Suprapubic skin (tissue), 4 donors: ENCODE results near the gene GPR160. TPM values are rescaled to one million over a fixed set of nuclear protein-coding genes. Genes with fewer than 3 reads are reported as not detected.

Experiments
- DNase-seq, 2 donors: peaks; one replicate each; pipeline ENCODE4 v3.0.0-alpha.2; 2019; ENCODE audit warnings: low spot score in 2 of 2
- H3K27ac ChIP-seq: fragments of 200-600 bp; sonication (generic); one replicate; pipeline ENCODE4 v1.5.1; 2019
- H3K27me3 ChIP-seq: fragments of 200-600 bp; sonication (generic); one replicate; pipeline ENCODE4 v1.5.1; 2019
- H3K36me3 ChIP-seq: fragments of 200-600 bp; sonication (generic); one replicate; pipeline ENCODE4 v1.5.1; 2019
- H3K4me1 ChIP-seq: fragments of 200-600 bp; sonication (generic); one replicate; pipeline ENCODE4 v1.5.1; 2019
- H3K4me3 ChIP-seq: fragments of 200-600 bp; sonication (generic); one replicate; pipeline ENCODE4 v1.5.1; 2019; ENCODE audit warnings: mild to moderate bottlenecking
- H3K9me3 ChIP-seq: fragments of 200-600 bp; sonication (generic); one replicate; pipeline ENCODE4 v1.5.1; 2019
- EP300 ChIP-seq: sonication (generic); formaldehyde crosslinking; IDR thresholded peaks from one replicate; pipeline ENCODE4 v1.6.1; 2017; ENCODE audit warnings: antibody characterized with exemption
- POLR2A ChIP-seq, 2 donors: fragments of 450-650 bp; IDR thresholded peaks; one replicate each; pipeline ENCODE4 v1.6.1; 2017; ENCODE audit warnings: antibody characterized with exemption in 2 of 2, mild to moderate bottlenecking in 2 of 2, moderate library complexity in 2 of 2
- POLR2AphosphoS5 ChIP-seq, 3 donors: sonication (generic); formaldehyde crosslinking; IDR thresholded peaks; one replicate each; pipeline ENCODE4 v1.6.1; 2017; ENCODE audit warnings: antibody characterized with exemption in 3 of 3
- WGBS: methylation state at CpG from one replicate; pipeline ENCODE4 v1.1.5; 2018; 5-methylcytosine and 5-hydroxymethylcytosine counted together
- total RNA-seq, 4 donors: library from RNA; depleted of rRNA; stranded (reverse); fragments of >200 nt; gene quantifications; one replicate each; pipeline ENCODE4 v1.1.0, GENCODE V29; 2016
- TF ChIP-seq, protein P1 (sequence below), 2 donors: fragments of 200-600 bp in 1 of 2; fragments of 450-650 bp in 1 of 2; sonication (generic) in 1 of 2; IDR thresholded peaks; one replicate each; pipeline ENCODE4 v1.5.1; 2016 to 2019; ENCODE audit warnings: antibody characterized with exemption in 2 of 2, mild to moderate bottlenecking in 1 of 2, moderate library complexity in 1 of 2

The GPR160 gene, protein sequence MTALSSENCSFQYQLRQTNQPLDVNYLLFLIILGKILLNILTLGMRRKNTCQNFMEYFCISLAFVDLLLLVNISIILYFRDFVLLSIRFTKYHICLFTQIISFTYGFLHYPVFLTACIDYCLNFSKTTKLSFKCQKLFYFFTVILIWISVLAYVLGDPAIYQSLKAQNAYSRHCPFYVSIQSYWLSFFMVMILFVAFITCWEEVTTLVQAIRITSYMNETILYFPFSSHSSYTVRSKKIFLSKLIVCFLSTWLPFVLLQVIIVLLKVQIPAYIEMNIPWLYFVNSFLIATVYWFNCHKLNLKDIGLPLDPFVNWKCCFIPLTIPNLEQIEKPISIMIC
- 10 to 100 TPM in 1 of 4 donors, 1 to 10 TPM in 3; 2.8 to 12.2 (median 3.0) TPM for total RNA-seq

DNA sequence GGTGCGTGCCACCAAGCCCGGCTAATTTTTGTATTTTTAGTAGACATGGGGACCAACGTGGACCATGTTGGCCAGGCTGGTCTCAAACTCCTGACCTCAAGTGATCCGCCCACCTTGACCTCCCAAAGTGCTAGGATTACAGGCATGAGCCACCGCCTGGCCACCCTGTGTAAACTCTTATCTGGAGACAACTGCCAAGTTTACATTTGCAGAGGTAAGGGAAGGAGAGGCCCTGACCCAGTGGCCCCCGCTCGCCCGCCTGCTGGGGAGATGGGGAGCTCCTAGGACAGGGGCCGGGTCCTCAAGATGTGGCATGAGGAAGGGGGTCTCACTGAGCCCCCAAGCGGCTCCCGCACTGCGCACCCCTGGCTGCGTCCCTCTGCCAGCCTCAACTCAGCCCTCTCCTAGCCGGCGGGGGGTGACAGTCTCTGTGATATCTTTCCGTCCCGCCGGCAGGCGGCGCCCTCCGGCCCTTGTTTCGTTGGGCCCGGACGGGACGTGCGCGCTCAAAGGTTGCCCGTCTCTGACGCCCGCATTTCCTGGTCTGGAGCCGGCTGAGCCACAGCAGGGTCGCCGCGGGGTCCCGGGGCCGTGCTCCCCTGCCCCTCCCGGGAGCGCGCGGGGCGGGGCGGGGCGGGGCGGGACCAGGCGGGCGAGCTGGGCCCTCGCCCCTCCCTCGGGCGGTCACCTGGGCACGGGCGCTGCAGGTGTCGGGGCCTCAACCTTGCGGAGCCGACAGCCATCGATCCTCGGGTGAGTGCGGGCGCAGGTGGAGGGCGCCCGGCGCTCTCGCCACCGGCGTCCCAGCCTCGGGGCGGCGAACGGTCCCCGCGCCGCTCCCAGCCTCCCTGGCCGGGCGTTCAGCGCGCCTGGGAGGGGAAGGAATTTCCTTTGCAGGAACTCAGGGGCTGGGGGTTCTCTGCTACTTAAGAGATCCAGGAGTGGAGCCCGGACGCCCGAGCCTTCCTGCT is at the start of gene GPR160:
GPR160 (plus strand) TSS at position 533 of the 971 bp plus-strand sequence. CDS start 45,978 bp downstream, outside the sequence.
- H3K27ac ChIP-seq: peak within 1 kb of the TSS; percentile 53
- no peaks in the 10 kb centered on the region for H3K9me3 ChIP-seq
- peak within 1 kb of the TSS; percentile 59 for H3K4me3 ChIP-seq
- peaks cover 33% of the 10 kb centered on the region for H3K27me3 ChIP-seq
- DNase-seq: peak; percentile 71 to 87
- H3K36me3 ChIP-seq: no peaks in the 10 kb centered on the region
- H3K4me1 ChIP-seq: peaks cover 16% of the 10 kb centered on the region
- WGBS: 90% methylated on average over 2 of the region's 78 CpGs
- TF ChIP-seq, protein P1, sequence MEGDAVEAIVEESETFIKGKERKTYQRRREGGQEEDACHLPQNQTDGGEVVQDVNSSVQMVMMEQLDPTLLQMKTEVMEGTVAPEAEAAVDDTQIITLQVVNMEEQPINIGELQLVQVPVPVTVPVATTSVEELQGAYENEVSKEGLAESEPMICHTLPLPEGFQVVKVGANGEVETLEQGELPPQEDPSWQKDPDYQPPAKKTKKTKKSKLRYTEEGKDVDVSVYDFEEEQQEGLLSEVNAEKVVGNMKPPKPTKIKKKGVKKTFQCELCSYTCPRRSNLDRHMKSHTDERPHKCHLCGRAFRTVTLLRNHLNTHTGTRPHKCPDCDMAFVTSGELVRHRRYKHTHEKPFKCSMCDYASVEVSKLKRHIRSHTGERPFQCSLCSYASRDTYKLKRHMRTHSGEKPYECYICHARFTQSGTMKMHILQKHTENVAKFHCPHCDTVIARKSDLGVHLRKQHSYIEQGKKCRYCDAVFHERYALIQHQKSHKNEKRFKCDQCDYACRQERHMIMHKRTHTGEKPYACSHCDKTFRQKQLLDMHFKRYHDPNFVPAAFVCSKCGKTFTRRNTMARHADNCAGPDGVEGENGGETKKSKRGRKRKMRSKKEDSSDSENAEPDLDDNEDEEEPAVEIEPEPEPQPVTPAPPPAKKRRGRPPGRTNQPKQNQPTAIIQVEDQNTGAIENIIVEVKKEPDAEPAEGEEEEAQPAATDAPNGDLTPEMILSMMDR (IDR thresholded peaks at IDR 0.05): peak; percentile 10 to 59
- no peak for TF ChIP-seq POLR2A (IDR thresholded peaks at IDR 0.05)

DNA sequence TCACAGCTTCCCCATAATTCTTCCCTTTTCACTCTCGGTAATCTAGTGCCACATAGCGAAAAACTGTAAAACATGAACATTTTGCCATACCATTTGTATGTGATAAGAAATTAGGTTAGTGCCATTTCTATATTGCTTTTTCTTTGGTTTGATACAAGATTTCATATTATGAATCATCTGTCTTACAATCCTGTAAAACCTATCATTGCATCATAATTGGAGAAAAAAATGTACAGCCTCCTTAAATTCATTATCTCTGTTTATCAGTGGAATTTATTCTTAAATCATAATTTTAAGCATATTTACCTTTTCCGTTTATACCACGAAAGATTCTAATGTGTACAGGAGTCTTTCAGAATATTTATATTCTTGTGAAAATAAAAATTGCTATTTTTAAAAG is 47.4 kb upstream of the GPR160 start:
- Histone ChIP-seq H3K27me3 (no peaks in the 10 kb centered on the region), H3K4me1 (no peaks in the 10 kb centered on the region), H3K9me3 (no peaks in the 10 kb centered on the region), H3K27ac (no peak overlapping the region), H3K36me3 (peaks cover 74% of the 10 kb centered on the region), H3K4me3 (no peak overlapping the region)
- 97% methylated on average over 4 of the region's 4 CpGs for WGBS
- DNase-seq: no peak
- TF ChIP-seq, protein P1 (IDR thresholded peaks at IDR 0.05): no peak
- TF ChIP-seq EP300 (no peak), POLR2A (IDR thresholded peaks at IDR 0.05) (no peak)

DNA sequence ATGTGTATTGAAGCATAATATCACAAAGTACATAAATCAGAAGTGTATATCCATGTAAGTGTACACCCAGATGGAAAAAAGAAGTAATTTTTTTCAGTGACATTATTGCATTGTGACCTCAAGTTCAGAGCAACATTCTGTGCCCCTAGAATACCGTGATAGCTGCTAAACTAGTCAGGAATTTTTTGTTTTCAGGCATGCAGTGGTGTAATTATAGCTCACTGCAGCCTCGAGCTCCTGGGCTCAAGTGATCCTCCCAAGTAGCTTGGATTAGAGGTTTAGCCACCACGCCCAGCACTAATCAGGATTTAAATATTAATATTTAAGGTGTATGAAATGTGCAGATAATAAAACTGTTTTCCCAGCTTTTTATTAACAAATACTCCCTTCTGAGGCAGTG is 45.6 kb upstream of the GPR160 start:
- H3K9me3 ChIP-seq: no peaks in the 10 kb centered on the region
- H3K4me1 ChIP-seq: no peaks in the 10 kb centered on the region
- no peak overlapping the region for H3K4me3 ChIP-seq
- peaks cover 63% of the 10 kb centered on the region for H3K36me3 ChIP-seq
- H3K27me3 ChIP-seq: no peaks in the 10 kb centered on the region
- no peak for DNase-seq
- TF ChIP-seq POLR2AphosphoS5 (IDR thresholded peaks at IDR 0.05) (no peak), EP300 (no peak), POLR2A (IDR thresholded peaks at IDR 0.05) (no peak)
- TF ChIP-seq, protein P1 (IDR thresholded peaks at IDR 0.05): no peak
- 54% methylated on average over 3 of the region's 3 CpGs for WGBS
- H3K27ac ChIP-seq: no peak overlapping the region

DNA sequence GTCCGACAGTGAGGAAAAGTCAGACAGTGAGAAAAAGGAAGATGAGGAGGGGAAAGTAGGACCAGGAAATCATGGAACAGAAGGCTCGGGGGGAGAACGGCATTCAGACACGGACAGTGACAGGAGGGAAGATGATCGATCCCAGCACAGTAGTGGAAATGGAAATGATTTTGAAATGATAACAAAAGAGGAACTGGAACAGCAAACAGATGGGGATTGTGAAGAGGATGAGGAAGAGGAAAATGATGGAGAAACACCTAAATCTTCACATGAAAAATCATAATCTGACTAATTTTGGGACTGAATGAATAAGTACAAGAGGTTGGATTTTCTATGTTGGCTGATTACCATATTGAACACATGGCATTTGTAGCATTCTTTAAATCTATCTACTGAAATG is 45.0 kb upstream of the GPR160 start:
- WGBS: 82% methylated on average over 5 of the region's 5 CpGs
- H3K36me3 ChIP-seq: peaks cover 57% of the 10 kb centered on the region
- no peak overlapping the region for H3K4me3 ChIP-seq
- no peak for TF ChIP-seq POLR2AphosphoS5 (IDR thresholded peaks at IDR 0.05)
- no peaks in the 10 kb centered on the region for H3K4me1 ChIP-seq
- no peak for DNase-seq
- H3K9me3 ChIP-seq: no peaks in the 10 kb centered on the region
- no peaks in the 10 kb centered on the region for H3K27me3 ChIP-seq
- H3K27ac ChIP-seq: no peak overlapping the region

- DNase-seq: no peak
- peaks cover 50% of the 10 kb centered on the region for H3K36me3 ChIP-seq
- H3K27me3 ChIP-seq: no peaks in the 10 kb centered on the region
- 96% methylated on average over 3 of the region's 3 CpGs for WGBS
- no peaks in the 10 kb centered on the region for H3K9me3 ChIP-seq
- TF ChIP-seq, protein P1 (IDR thresholded peaks at IDR 0.05): no peak
- no peak for TF ChIP-seq POLR2AphosphoS5 (IDR thresholded peaks at IDR 0.05)
- no peak overlapping the region for H3K4me3 ChIP-seq
- no peak overlapping the region for H3K27ac ChIP-seq
- no peaks in the 10 kb centered on the region for H3K4me1 ChIP-seq
Measured at GRCh38 chr3:169993761-169994160, 44.0 kb upstream of the GPR160 start.
